GM08714 (cell line): ENCODE results near the gene DPF3.

Source experiments
- H3K4me3 ChIP-seq: fragments of 200-500 bp; sonication (Bioruptor generic); 2 replicates; pipeline ENCODE4 v1.5.1; 2014; ENCODE audit warnings: mild to moderate bottlenecking, low read length, inconsistent platforms
- ZNF274 ChIP-seq: IDR thresholded peaks from 2 replicates; pipeline ENCODE4 v1.6.1; 2012; ENCODE audit warnings: mild to moderate bottlenecking, low read depth, low read length

The DPF3 gene

GRCh38 chr14:72824051-72824450 is 69.8 kb downstream of the DPF3 start:
- TF ChIP-seq ZNF274 = no peak

GRCh38 chr14:72822946-72823611 is 70.8 kb downstream of the DPF3 start:
- no peak for TF ChIP-seq ZNF274
- H3K4me3 ChIP-seq = no peak overlapping the region

More at GRCh38 chr14:72824051-72824450, 69.8 kb downstream of the DPF3 start:
- no peak overlapping the region for H3K4me3 ChIP-seq

GRCh38 chr14:72818998-72819397 is 74.9 kb downstream of the DPF3 start:
- TF ChIP-seq ZNF274 = no peak
- no peak overlapping the region for H3K4me3 ChIP-seq

DNA sequence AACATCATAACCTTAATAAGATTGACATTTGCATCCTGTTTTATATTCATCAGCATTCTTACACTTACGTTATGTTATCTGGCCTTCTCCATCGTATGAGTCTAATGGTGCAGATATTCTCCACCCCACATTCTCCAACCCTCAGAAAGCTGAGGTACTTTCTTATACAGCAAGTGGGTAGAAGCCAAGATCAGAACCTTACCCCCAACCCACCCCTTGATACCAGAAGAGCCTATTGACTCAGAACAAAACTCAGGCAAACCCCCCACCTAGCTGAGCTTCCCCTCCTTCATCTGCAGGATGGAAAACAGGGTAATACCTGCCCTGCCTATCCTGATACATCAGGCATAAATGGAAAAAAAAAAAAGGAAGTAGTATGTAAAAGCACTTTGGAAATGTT is 77.6 kb downstream of the DPF3 start:
- no peak overlapping the region for H3K4me3 ChIP-seq
- TF ChIP-seq ZNF274 = no peak

GRCh38 chr14:72815430-72815829 is 78.5 kb downstream of the DPF3 start:
- no peak overlapping the region for H3K4me3 ChIP-seq
- no peak for TF ChIP-seq ZNF274

GRCh38 chr14:72812292-72812851 is 81.5 kb downstream of the DPF3 start:
- no peak for TF ChIP-seq ZNF274
- H3K4me3 ChIP-seq = no peak overlapping the region

- H3K4me3 ChIP-seq = no peak overlapping the region
- no peak for TF ChIP-seq ZNF274
These were observed 83.7 kb downstream of the DPF3 start for GRCh38 chr14:72810201-72810600.

DNA sequence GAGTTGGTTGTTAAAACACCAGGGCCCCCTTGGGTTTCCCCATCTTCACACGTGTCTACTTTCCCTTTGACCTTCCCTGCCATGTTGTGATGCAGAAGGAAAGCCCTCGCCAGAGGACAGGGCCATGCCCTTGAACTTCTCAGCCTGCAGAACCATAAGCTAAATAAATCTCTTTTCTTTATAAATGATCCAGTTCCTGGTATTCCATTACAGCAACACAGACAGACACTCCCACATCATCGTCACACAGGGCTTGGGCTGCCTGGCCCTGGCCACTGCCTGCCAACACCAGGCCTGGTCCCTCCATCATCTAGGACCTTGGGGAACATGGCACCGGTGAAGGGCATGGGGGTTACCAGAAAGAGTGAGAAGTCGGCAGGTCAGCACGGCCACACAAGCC is 84.8 kb downstream of the DPF3 start:
- H3K4me3 ChIP-seq = no peak overlapping the region
- TF ChIP-seq ZNF274 = no peak

DNA sequence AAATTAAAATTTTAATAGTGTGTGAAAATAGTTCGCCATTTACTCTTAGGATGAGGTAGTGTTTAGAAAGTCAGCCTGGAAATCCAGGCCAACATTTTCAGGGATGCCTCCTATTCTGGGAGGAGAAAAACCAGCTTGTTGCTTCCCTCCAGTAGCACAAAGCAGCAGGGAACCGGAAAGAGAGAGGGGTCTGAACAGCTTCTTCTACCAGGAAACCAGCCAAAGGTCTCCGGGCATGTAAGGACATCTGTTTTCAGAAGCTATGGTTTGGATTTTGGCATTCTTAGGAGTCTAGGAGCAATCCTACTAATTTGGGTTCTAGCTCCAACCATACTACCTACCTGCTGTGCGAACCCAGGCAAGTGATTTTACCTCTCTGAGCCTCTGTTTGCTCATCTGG is 85.3 kb downstream of the DPF3 start:
- TF ChIP-seq ZNF274 = no peak
- no peak overlapping the region for H3K4me3 ChIP-seq

DNA sequence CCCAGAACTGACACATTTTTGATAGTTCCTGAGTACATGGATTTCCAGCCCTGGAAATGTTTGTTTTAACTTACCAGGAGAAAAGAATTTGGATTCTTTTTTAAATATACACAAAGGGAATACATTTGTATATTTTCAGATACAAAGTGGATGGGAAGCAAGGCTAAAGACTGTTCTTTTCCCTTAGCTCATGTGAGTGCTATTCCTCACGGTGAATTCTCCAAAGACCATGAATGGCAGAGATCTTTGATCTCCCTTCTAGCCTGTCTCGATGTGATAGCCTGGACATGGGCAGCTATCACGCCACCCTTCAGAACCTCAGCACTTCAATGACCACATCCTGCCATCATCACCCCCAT is 91.3 kb downstream of the DPF3 start:
- H3K4me3 ChIP-seq = no peak overlapping the region
- TF ChIP-seq ZNF274 = no peak

- TF ChIP-seq ZNF274 = no peak
- H3K4me3 ChIP-seq = no peak overlapping the region
These were observed 91.9 kb downstream of the DPF3 start for GRCh38 chr14:72801836-72802587.

GRCh38 chr14:72801381-72801812 is 92.5 kb downstream of the DPF3 start:
- no peak overlapping the region for H3K4me3 ChIP-seq
- no peak for TF ChIP-seq ZNF274

DNA sequence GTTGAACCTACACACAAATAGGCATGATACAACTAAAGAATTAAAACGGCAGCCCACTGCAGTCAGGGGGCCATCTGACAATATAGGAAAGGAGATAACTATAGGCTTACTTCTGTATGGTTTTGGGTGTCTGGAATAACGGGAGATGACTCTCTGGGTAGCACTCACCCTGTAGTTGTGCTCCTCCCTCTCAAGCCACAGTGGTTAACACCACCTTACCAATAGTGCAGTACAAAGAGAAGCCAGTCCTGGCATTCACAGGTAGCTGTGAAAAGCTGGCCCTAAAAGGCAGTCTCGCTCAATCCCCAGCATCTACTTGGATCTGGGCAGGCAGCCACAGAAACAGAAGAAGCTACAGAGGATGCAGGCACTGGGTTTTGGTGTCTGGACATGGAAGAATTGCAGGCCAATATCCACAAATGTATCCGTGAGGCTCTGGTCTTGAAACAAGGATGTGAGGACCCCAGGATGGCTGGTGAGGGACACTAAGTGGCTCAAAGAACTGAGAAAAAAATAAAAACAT is 93.0 kb downstream of the DPF3 start:
- TF ChIP-seq ZNF274 = no peak
- no peak overlapping the region for H3K4me3 ChIP-seq

- TF ChIP-seq ZNF274 = no peak
- H3K4me3 ChIP-seq = no peak overlapping the region
These were observed 93.6 kb downstream of the DPF3 start for GRCh38 chr14:72800296-72800695.

DNA sequence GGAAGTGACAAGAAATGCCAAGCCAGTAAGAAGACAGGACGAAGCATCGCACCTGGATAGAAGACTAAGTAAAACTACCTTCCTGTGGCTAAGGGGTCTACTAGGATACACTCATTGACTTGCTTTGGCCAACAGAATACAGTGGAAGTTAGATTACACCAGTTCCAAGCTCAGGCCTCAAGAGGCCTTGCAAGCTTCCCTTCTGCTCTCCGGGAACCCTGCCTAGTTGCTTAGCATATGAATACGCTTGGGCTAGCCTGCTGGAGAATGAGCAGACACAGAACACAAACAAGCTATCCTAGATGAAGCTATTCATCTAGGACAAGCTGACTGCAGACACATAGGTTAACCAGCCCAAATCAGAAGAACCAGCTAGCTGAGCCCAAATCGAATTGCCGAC is 97.0 kb downstream of the DPF3 start:
- no peak overlapping the region for H3K4me3 ChIP-seq
- TF ChIP-seq ZNF274 = no peak
